ENCODE results near the gene KIF3A.

DNA sequence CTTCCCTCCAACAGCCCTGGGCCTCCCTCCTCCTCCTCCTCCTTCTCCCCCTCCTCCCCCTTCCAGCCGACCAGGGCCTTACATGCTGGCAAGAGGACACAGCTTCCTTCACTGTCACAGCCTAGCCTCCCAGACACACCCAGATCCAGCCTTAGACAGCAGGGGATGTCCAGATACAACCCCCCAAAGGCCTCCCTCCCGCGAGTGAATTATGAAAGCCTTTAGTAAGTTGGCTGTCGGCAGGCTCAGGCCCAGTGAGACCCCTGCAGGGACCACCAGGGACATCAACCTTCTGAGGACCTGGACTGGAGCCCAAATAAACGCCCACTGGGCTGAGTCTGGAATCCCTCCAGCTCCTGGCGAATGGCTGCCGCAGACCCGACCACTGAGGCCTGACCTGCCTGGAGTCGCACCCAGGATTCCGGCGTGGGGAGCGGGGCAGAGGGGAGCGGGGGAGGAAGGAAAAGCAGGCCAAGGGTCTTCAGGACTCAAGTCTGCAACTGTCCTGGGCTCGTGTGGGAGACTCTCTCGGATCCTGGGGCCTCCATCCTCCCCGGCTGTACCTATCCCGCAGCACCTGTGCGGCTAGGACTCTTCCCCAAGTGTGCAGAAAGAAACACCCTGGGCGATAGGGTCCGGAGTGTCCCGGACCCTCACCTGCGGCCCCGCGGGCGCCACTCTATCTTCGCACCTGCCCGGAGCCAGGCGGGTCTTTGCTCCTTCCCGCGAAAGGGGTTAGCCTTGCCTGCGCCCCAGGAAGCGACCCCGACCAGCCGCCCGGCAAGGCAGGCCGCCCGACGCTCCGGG lies 39.0 kb upstream of the KIF3A start:
- TF ChIP-seq, protein P1, sequence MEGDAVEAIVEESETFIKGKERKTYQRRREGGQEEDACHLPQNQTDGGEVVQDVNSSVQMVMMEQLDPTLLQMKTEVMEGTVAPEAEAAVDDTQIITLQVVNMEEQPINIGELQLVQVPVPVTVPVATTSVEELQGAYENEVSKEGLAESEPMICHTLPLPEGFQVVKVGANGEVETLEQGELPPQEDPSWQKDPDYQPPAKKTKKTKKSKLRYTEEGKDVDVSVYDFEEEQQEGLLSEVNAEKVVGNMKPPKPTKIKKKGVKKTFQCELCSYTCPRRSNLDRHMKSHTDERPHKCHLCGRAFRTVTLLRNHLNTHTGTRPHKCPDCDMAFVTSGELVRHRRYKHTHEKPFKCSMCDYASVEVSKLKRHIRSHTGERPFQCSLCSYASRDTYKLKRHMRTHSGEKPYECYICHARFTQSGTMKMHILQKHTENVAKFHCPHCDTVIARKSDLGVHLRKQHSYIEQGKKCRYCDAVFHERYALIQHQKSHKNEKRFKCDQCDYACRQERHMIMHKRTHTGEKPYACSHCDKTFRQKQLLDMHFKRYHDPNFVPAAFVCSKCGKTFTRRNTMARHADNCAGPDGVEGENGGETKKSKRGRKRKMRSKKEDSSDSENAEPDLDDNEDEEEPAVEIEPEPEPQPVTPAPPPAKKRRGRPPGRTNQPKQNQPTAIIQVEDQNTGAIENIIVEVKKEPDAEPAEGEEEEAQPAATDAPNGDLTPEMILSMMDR (IDR thresholded peaks at IDR 0.05; ENCODE audit: low read length): no peak
- TF ChIP-seq EZH2 (IDR thresholded peaks at IDR 0.05; ENCODE audit: borderline replicate concordance, low read length): no peak
